Occipital lobe (tissue), 2 donors: ENCODE data around the gene EPC2. TPM values are rescaled to one million over a fixed set of nuclear protein-coding genes. Genes with fewer than 3 reads are reported as not detected.
"Not testable (repeated sequence)": the region's sequence is repeated elsewhere in the genome, so short reads cannot be mapped to it uniquely, and the experiment has no call there.

Experiments
- DNase-seq: peaks from one replicate; lab custom pipeline; 2025; lab: John Stamatoyannopoulos, UW
- total RNA-seq: library from RNA; depleted of rRNA; stranded (reverse); fragments of >200 nt; gene quantifications from one replicate; pipeline ENCODE4 v1.2.3, GENCODE V29; 2014

EPC2 gene
- total RNA-seq, 1 donor from 2014 or later: 103 TPM

GRCh38 chr2:148670773-148671172 lies 26.2 kb downstream of the EPC2 start:
- no peak for DNase-seq

GRCh38 chr2:148674063-148675020 lies 29.8 kb downstream of the EPC2 start:
- no peak for DNase-seq

- no peak for DNase-seq
These were observed 31.2 kb downstream of the EPC2 start for GRCh38 chr2:148675708-148676107.

GRCh38 chr2:148678302-148679179 lies 34.0 kb downstream of the EPC2 start:
- DNase-seq: not testable (repeated sequence)

GRCh38 chr2:148680462-148680861 lies 35.9 kb downstream of the EPC2 start:
- no peak for DNase-seq

- DNase-seq: no peak
These were observed 36.9 kb downstream of the EPC2 start for GRCh38 chr2:148681443-148681842.

- DNase-seq: not testable (repeated sequence)
These were observed 37.3 kb downstream of the EPC2 start for GRCh38 chr2:148681862-148682261.

GRCh38 chr2:148684507-148684906 lies 40.0 kb downstream of the EPC2 start:
- no peak for DNase-seq

- DNase-seq: no peak
These were observed 43.0 kb downstream of the EPC2 start for GRCh38 chr2:148687543-148687942.

- DNase-seq: not testable (repeated sequence)
These were observed 43.5 kb downstream of the EPC2 start for GRCh38 chr2:148688011-148688410.

GRCh38 chr2:148696985-148697384 lies 52.4 kb downstream of the EPC2 start:
- no peak for DNase-seq

GRCh38 chr2:148699830-148700229 lies 55.3 kb downstream of the EPC2 start:
- no peak for DNase-seq

GRCh38 chr2:148701039-148701438 lies 56.5 kb downstream of the EPC2 start:
- no peak for DNase-seq

GRCh38 chr2:148701877-148702276 lies 57.3 kb downstream of the EPC2 start:
- DNase-seq: no peak

GRCh38 chr2:148702475-148702874 lies 57.9 kb downstream of the EPC2 start:
- DNase-seq: no peak

- DNase-seq: no peak
These were observed 59.7 kb downstream of the EPC2 start for GRCh38 chr2:148704247-148704646.

- DNase-seq: no peak
These were observed 71.9 kb downstream of the EPC2 start for GRCh38 chr2:148716378-148716920.

- no peak for DNase-seq
These were observed 73.5 kb downstream of the EPC2 start for GRCh38 chr2:148718039-148718438.

GRCh38 chr2:148719195-148719749 lies 74.7 kb downstream of the EPC2 start:
- DNase-seq: no peak

GRCh38 chr2:148719941-148720436 lies 75.4 kb downstream of the EPC2 start:
- DNase-seq: no peak

- DNase-seq: peak; percentile 2
These were observed 76.0 kb downstream of the EPC2 start for GRCh38 chr2:148720501-148721001.
